Measurements from ENCODE around the gene ERBB4. TPM values are rescaled to one million over a fixed set of nuclear protein-coding genes. Genes with fewer than 3 reads are reported as not detected.
A peak's percentile ranks its signal among the peaks of the same experiment; 100 is the strongest.

Gene ERBB4
- total RNA-seq, 1 donor from 2014 or later: 1.2 TPM

GRCh38 chr2:212024040-212024439, 514.6 kb downstream of the ERBB4 start:
- no peak for FAIRE-seq
- H3K4me1 ChIP-seq (ENCODE audit: insufficient read depth, low read length): no peaks in the 10 kb centered on the region
- H3K79me2 ChIP-seq (ENCODE audit: insufficient read depth, low read length): no peaks in the 10 kb centered on the region
- no peak overlapping the region for H2AFZ ChIP-seq (ENCODE audit: low read depth, low read length)
- no peaks in the 10 kb centered on the region for H3K27me3 Mint-ChIP-seq (ENCODE audit: low read depth, unreplicated experiment)
- H3K36me3 Mint-ChIP-seq (ENCODE audit: low read depth, unreplicated experiment): no peaks in the 10 kb centered on the region
- no peak overlapping the region for H3K4me3 Mint-ChIP-seq (ENCODE audit: unreplicated experiment)
- no peak overlapping the region for H3K27ac Mint-ChIP-seq (ENCODE audit: unreplicated experiment)
- TF ChIP-seq EZH2 (IDR thresholded peaks at IDR 0.05; ENCODE audit: insufficient read depth, low read length): no peak
- TF ChIP-seq, protein P1, sequence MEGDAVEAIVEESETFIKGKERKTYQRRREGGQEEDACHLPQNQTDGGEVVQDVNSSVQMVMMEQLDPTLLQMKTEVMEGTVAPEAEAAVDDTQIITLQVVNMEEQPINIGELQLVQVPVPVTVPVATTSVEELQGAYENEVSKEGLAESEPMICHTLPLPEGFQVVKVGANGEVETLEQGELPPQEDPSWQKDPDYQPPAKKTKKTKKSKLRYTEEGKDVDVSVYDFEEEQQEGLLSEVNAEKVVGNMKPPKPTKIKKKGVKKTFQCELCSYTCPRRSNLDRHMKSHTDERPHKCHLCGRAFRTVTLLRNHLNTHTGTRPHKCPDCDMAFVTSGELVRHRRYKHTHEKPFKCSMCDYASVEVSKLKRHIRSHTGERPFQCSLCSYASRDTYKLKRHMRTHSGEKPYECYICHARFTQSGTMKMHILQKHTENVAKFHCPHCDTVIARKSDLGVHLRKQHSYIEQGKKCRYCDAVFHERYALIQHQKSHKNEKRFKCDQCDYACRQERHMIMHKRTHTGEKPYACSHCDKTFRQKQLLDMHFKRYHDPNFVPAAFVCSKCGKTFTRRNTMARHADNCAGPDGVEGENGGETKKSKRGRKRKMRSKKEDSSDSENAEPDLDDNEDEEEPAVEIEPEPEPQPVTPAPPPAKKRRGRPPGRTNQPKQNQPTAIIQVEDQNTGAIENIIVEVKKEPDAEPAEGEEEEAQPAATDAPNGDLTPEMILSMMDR (IDR thresholded peaks at IDR 0.05; ENCODE audit: insufficient read depth, low read depth, low read length): no peak
- no peaks in the 10 kb centered on the region for H4K20me1 ChIP-seq (ENCODE audit: insufficient read depth, low read length)
- no peak overlapping the region for H3K27ac ChIP-seq (ENCODE audit: low read depth, low read length)
- H3K36me3 ChIP-seq (ENCODE audit: insufficient read depth, low read length): no peaks in the 10 kb centered on the region
- H3K4me2 ChIP-seq (ENCODE audit: low read length): no peak overlapping the region
- no peaks in the 10 kb centered on the region for H3K9me3 ChIP-seq (ENCODE audit: insufficient read depth, low read depth, low read length)
- H3K27me3 ChIP-seq (ENCODE audit: insufficient read depth, low read length): no peaks in the 10 kb centered on the region
- DNase-seq (ENCODE audit: low read depth): no peak
- H3K9ac ChIP-seq (ENCODE audit: low read length): no peak overlapping the region
- no peaks in the 10 kb centered on the region for H3K9me3 Mint-ChIP-seq (ENCODE audit: unreplicated experiment)
- H3K4me1 Mint-ChIP-seq (ENCODE audit: low read depth, unreplicated experiment): peaks cover 15% of the 10 kb centered on the region
- no peak overlapping the region for H3K4me3 ChIP-seq (ENCODE audit: insufficient read depth, low read depth, low read length)

GRCh38 chr2:212022966-212023365, 515.6 kb downstream of the ERBB4 start:
- H3K4me3 Mint-ChIP-seq (ENCODE audit: unreplicated experiment): no peak overlapping the region
- H3K27me3 ChIP-seq (ENCODE audit: insufficient read depth, low read length): no peaks in the 10 kb centered on the region
- peaks cover 2% of the 10 kb centered on the region for H3K9me3 Mint-ChIP-seq (ENCODE audit: unreplicated experiment)
- H3K36me3 Mint-ChIP-seq (ENCODE audit: low read depth, unreplicated experiment): no peaks in the 10 kb centered on the region
- H3K9ac ChIP-seq (ENCODE audit: low read length): no peak overlapping the region
- H3K4me2 ChIP-seq (ENCODE audit: low read length): no peak overlapping the region
- no peaks in the 10 kb centered on the region for H4K20me1 ChIP-seq (ENCODE audit: insufficient read depth, low read length)
- H3K27ac ChIP-seq (ENCODE audit: low read depth, low read length): no peak overlapping the region
- H3K4me1 ChIP-seq (ENCODE audit: insufficient read depth, low read length): no peaks in the 10 kb centered on the region
- peaks cover 6% of the 10 kb centered on the region for H3K4me1 Mint-ChIP-seq (ENCODE audit: low read depth, unreplicated experiment)
- H3K79me2 ChIP-seq (ENCODE audit: insufficient read depth, low read length): no peaks in the 10 kb centered on the region
- no peak overlapping the region for H3K27ac Mint-ChIP-seq (ENCODE audit: unreplicated experiment)
- no peak overlapping the region for H3K4me3 ChIP-seq (ENCODE audit: insufficient read depth, low read depth, low read length)
- no peaks in the 10 kb centered on the region for H3K27me3 Mint-ChIP-seq (ENCODE audit: low read depth, unreplicated experiment)
- H3K36me3 ChIP-seq (ENCODE audit: insufficient read depth, low read length): no peaks in the 10 kb centered on the region
- no peak for TF ChIP-seq EZH2 (IDR thresholded peaks at IDR 0.05; ENCODE audit: insufficient read depth, low read length)
- TF ChIP-seq, protein P1 (IDR thresholded peaks at IDR 0.05; ENCODE audit: insufficient read depth, low read depth, low read length): no peak
- FAIRE-seq (no peak), DNase-seq (ENCODE audit: low read depth) (peak; percentile 9)
- no peaks in the 10 kb centered on the region for H3K9me3 ChIP-seq (ENCODE audit: insufficient read depth, low read depth, low read length)
- H2AFZ ChIP-seq (ENCODE audit: low read depth, low read length): no peak overlapping the region

DNA sequence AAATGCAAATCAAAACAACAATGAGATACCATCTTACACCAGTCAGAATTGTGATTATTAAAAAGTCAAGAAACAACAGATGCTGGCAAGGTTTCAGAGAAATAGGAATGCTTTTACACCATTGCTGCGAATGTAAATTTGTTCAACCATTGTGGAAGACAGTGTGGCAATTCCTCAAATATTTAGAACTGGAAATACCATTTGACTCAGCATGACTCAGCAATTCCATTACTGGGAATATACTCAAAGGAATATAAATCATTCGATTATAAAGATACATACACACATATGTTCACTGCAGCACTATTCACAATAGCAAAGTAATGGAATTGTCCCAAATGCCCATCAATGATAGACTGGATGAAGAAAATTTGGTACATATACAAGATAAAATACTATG, 516.7 kb downstream of the ERBB4 start:
- Mint-ChIP-seq H3K4me3 (ENCODE audit: unreplicated experiment) (no peak overlapping the region), H3K9me3 (ENCODE audit: unreplicated experiment) (peaks cover 2% of the 10 kb centered on the region), H3K36me3 (ENCODE audit: low read depth, unreplicated experiment) (no peaks in the 10 kb centered on the region), H3K4me1 (ENCODE audit: low read depth, unreplicated experiment) (peaks cover 13% of the 10 kb centered on the region), H3K27me3 (ENCODE audit: low read depth, unreplicated experiment) (no peaks in the 10 kb centered on the region), H3K27ac (ENCODE audit: unreplicated experiment) (peak overlapping the region; percentile 68)
- no peaks in the 10 kb centered on the region for H4K20me1 ChIP-seq (ENCODE audit: insufficient read depth, low read length)
- H3K4me2 ChIP-seq (ENCODE audit: low read length): no peak overlapping the region
- H3K9ac ChIP-seq (ENCODE audit: low read length): no peak overlapping the region
- peak; percentile 82 for DNase-seq (ENCODE audit: low read depth)
- H3K27me3 ChIP-seq (ENCODE audit: insufficient read depth, low read length): no peaks in the 10 kb centered on the region
- FAIRE-seq: no peak
- H3K4me3 ChIP-seq (ENCODE audit: insufficient read depth, low read depth, low read length): no peak overlapping the region
- TF ChIP-seq, protein P1 (IDR thresholded peaks at IDR 0.05; ENCODE audit: insufficient read depth, low read depth, low read length): no peak
- no peak for TF ChIP-seq EZH2 (IDR thresholded peaks at IDR 0.05; ENCODE audit: insufficient read depth, low read length)
- peak overlapping the region; percentile 16 for H3K27ac ChIP-seq (ENCODE audit: low read depth, low read length)
- no peaks in the 10 kb centered on the region for H3K4me1 ChIP-seq (ENCODE audit: insufficient read depth, low read length)
- H2AFZ ChIP-seq (ENCODE audit: low read depth, low read length): no peak overlapping the region
- H3K9me3 ChIP-seq (ENCODE audit: insufficient read depth, low read depth, low read length): no peaks in the 10 kb centered on the region
- H3K79me2 ChIP-seq (ENCODE audit: insufficient read depth, low read length): no peaks in the 10 kb centered on the region
- no peaks in the 10 kb centered on the region for H3K36me3 ChIP-seq (ENCODE audit: insufficient read depth, low read length)

All from astrocyte (in vitro differentiated cells and primary cell).